ENCODE data around the gene EPHB2. TPM values are rescaled to one million over a fixed set of nuclear protein-coding genes. Genes with fewer than 3 reads are reported as not detected.

EPHB2 gene
- total and polyA plus RNA-seq, 2 of the 13 experiments (the other 11 are each of a cell fraction or from before 2014, with no cell fraction given): 0.03 to 0.11 TPM

GRCh38 chr1:22756125-22756735 is 45.6 kb downstream of the EPHB2 start:
- CTCF ChIA-PET (ENCODE audit: low intra/inter-chr PET ratio, low total read pairs): no interaction called here

DNA sequence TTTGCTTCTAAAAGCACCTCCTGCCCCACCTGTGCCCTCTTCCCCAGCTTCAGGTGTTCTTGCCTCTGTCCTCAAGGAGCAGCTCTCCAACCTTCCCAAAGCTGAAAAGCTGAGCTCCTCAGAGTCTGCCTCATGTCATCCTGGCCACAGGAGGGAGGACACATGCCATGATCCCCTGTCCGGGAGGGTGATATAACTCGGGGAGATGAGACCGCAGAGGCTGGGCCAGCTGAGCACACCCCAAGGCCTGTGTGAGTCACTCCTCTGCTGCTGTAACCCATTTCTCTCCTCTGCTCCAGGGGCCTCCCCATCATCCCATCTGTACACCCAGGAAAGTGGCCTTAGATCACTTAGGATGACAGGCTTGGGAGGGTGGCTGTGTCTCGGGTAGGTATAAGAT is 49.8 kb downstream of the EPHB2 start:
- no peak for ATAC-seq
- Histone ChIP-seq H3K9me3 (ENCODE audit: low read length) (no peaks in the 10 kb centered on the region), H3K27me3 (ENCODE audit: control insufficient read depth in 1 of 2, insufficient read depth in 2 of 2, low read length in 2 of 2) (no peaks in the 10 kb centered on the region), H3K4me3 (replicated peaks in 1 of 3; ENCODE audit: insufficient read depth in 1 of 3, low read depth in 2 of 3, low read length in 3 of 3) (no peak overlapping the region), H3K4me2 (ENCODE audit: low read depth, low read length) (no peak overlapping the region), H3K9ac (ENCODE audit: insufficient read depth, low read depth, low read length) (no peak overlapping the region), H4K20me1 (ENCODE audit: insufficient read depth, low read length) (no peaks in the 10 kb centered on the region), H3K4me1 (ENCODE audit: insufficient read depth, low read length) (no peaks in the 10 kb centered on the region), H3K79me2 (ENCODE audit: insufficient read depth, low read length) (no peaks in the 10 kb centered on the region), H3K36me3 (replicated peaks in 1 of 2; ENCODE audit: control insufficient read depth in 1 of 2, insufficient read depth in 2 of 2, low read length in 2 of 2) (no peaks in the 10 kb centered on the region), H2AFZ (ENCODE audit: low read length) (no peak overlapping the region), H3K27ac (ENCODE audit: extremely low read length, insufficient read depth, low read length) (no peak overlapping the region)
- intact Hi-C loops (cut with micrococcal nuclease; ENCODE audit: unreplicated experiment) (no loop called here), in situ Hi-C loops (cut with HindIII; ENCODE audit: extremely low pct_ligation_motif_present, low pct_unique_long_range_greater_than_20kb) (no loop called here)
- BruUV-seq (replicated peaks): no TSS peak
- 28% methylated on average over 4 of the region's 4 CpGs for WGBS (ENCODE audit: low lambda C conversion rate)
- CTCF ChIA-PET (ENCODE audit: low intra/inter-chr PET ratio, low total read pairs): no interaction called here
- POLR2A ChIA-PET: no interaction called here
- no peak for TF ChIP-seq CERS6 (CRISPR knock-in tag; IDR thresholded peaks at IDR 0.05)
- TF ChIP-seq, protein P1, sequence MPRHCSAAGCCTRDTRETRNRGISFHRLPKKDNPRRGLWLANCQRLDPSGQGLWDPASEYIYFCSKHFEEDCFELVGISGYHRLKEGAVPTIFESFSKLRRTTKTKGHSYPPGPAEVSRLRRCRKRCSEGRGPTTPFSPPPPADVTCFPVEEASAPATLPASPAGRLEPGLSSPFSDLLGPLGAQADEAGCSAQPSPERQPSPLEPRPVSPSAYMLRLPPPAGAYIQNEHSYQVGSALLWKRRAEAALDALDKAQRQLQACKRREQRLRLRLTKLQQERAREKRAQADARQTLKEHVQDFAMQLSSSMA (CRISPR knock-in tag; IDR thresholded peaks at IDR 0.05): no peak
- TF ChIP-seq ZNF260 (CRISPR knock-in tag; IDR thresholded peaks at IDR 0.05; ENCODE audit: borderline replicate concordance, low read depth): no peak
- TF ChIP-seq ZNF550 (CRISPR knock-in tag; IDR thresholded peaks at IDR 0.05; ENCODE audit: borderline replicate concordance): no peak
- FAIRE-seq: no peak
- no peak for DNase-seq (ENCODE audit: low spot score)

More at GRCh38 chr1:22756125-22756735, 45.6 kb downstream of the EPHB2 start:
- Histone ChIP-seq H3K9me3 (ENCODE audit: low read length) (no peaks in the 10 kb centered on the region), H3K36me3 (replicated peaks in 1 of 2; ENCODE audit: control insufficient read depth in 1 of 2, insufficient read depth in 2 of 2, low read length in 2 of 2) (no peaks in the 10 kb centered on the region), H3K4me1 (ENCODE audit: insufficient read depth, low read length) (no peaks in the 10 kb centered on the region), H3K4me2 (ENCODE audit: low read depth, low read length) (no peak overlapping the region), H3K4me3 (replicated peaks in 1 of 3; ENCODE audit: insufficient read depth in 1 of 3, low read depth in 2 of 3, low read length in 3 of 3) (no peak overlapping the region), H4K20me1 (ENCODE audit: insufficient read depth, low read length) (no peaks in the 10 kb centered on the region), H3K9ac (ENCODE audit: insufficient read depth, low read depth, low read length) (no peak overlapping the region), H3K79me2 (ENCODE audit: insufficient read depth, low read length) (no peaks in the 10 kb centered on the region), H3K27ac (ENCODE audit: extremely low read length, insufficient read depth, low read length) (no peak overlapping the region), H2AFZ (ENCODE audit: low read length) (no peak overlapping the region), H3K27me3 (ENCODE audit: control insufficient read depth in 1 of 2, insufficient read depth in 2 of 2, low read length in 2 of 2) (no peaks in the 10 kb centered on the region; a peak in 1 of 5 replicates)
- ATAC-seq (no peak), FAIRE-seq (no peak), DNase-seq (ENCODE audit: low spot score) (no peak)
- intact Hi-C loops (cut with micrococcal nuclease; ENCODE audit: unreplicated experiment) (no loop called here), in situ Hi-C loops (cut with HindIII; ENCODE audit: extremely low pct_ligation_motif_present, low pct_unique_long_range_greater_than_20kb) (no loop called here)
- TF ChIP-seq GPN1 (CRISPR knock-in tag; IDR thresholded peaks at IDR 0.05; ENCODE audit: borderline replicate concordance): no peak
- no peak for TF ChIP-seq TEAD2 (CRISPR knock-in tag; IDR thresholded peaks at IDR 0.05)
- TF ChIP-seq CBX5 (CRISPR knock-in tag; IDR thresholded peaks at IDR 0.05; ENCODE audit: borderline replicate concordance): no peak
- BruUV-seq (replicated peaks): no TSS peak
- POLR2A ChIA-PET: no interaction called here
- WGBS (ENCODE audit: low lambda C conversion rate): 45% methylated on average over 9 of the region's 25 CpGs

Measured in HepG2 (cell line).